HepG2 (cell line): ENCODE measurements around the gene TAMM41. TPM values are rescaled to one million over a fixed set of nuclear protein-coding genes. Genes with fewer than 3 reads are reported as not detected.
A peak's percentile ranks its signal among the peaks of the same experiment; 100 is the strongest.

ENCODE experiments used
- CBX2 ChIP-seq, 2 experiments: fragments of 200-600 bp in 1 of 2; sonication (generic); formaldehyde crosslinking in 1 of 2; IDR thresholded peaks; 2 replicates each; pipeline versions ENCODE4 v1.7.0 to v1.8.1; 2018 to 2022; ENCODE audit warnings: low read depth in 2 of 2, low read length in 1 of 2, mild to moderate bottlenecking in 1 of 2, missing genetic modification reagents in 1 of 2
- CHD2 ChIP-seq: IDR thresholded peaks from 2 replicates; pipeline ENCODE4 v1.6.1; 2011; ENCODE audit warnings: low read depth, low read length, improper control_type of control experiment
- GATA4 ChIP-seq: sonication (generic); IDR thresholded peaks from 2 replicates; pipeline ENCODE4 v1.6.1; 2016; ENCODE audit warnings: antibody characterized with exemption, low read depth, borderline replicate concordance
- MEF2D ChIP-seq: sonication (generic); formaldehyde crosslinking; IDR thresholded peaks from 2 replicates; pipeline ENCODE4 v1.5.1; 2020; ENCODE audit warnings: mild to moderate bottlenecking, missing genetic modification reagents
- NFAT5 ChIP-seq: sonication (generic); formaldehyde crosslinking; IDR thresholded peaks from 2 replicates; pipeline ENCODE4 v1.4.0; 2020; ENCODE audit warnings: missing genetic modification reagents
- PLSCR1 ChIP-seq: sonication (generic); formaldehyde crosslinking; IDR thresholded peaks from 2 replicates; pipeline ENCODE4 v1.5.0; 2020; ENCODE audit warnings: missing genetic modification reagents, mild to moderate bottlenecking, borderline replicate concordance
- RCOR2 ChIP-seq: IDR thresholded peaks from 2 replicates; pipeline ENCODE4 v1.6.1; 2016; ENCODE audit warnings: missing biosample characterization, missing genetic modification reagents
- YY1 ChIP-seq: IDR thresholded peaks from 2 replicates; pipeline ENCODE4 v1.6.1; 2011; ENCODE audit warnings: low read length, low read depth, moderate library complexity, mild to moderate bottlenecking; ENCODE audit not compliant: insufficient read depth, insufficient replicate concordance
- ZNF337 ChIP-seq: sonication (generic); formaldehyde crosslinking; IDR thresholded peaks from 2 replicates; pipeline ENCODE4 v1.5.1; 2020; ENCODE audit warnings: missing genetic modification reagents, low read depth, mild to moderate bottlenecking, borderline replicate concordance
- ZNF33A ChIP-seq: sonication (generic); formaldehyde crosslinking; IDR thresholded peaks from 2 replicates; pipeline ENCODE4 v1.5.1; 2020; ENCODE audit warnings: missing genetic modification reagents, mild to moderate bottlenecking, moderate library complexity, borderline replicate concordance
- ZNF354B ChIP-seq: sonication (generic); formaldehyde crosslinking; IDR thresholded peaks from 2 replicates; pipeline ENCODE4 v1.8.0; 2022; ENCODE audit warnings: mild to moderate bottlenecking, missing genetic modification reagents
- ZNF513 ChIP-seq: sonication (generic); formaldehyde crosslinking; conservative IDR thresholded peaks from 2 replicates; pipeline ENCODE4 v1.5.0; 2020; ENCODE audit warnings: missing genetic modification reagents
- ZNF609 ChIP-seq: sonication (generic); formaldehyde crosslinking; IDR thresholded peaks from 2 replicates; pipeline ENCODE4 v1.4.0; 2020; ENCODE audit warnings: mild to moderate bottlenecking, missing genetic modification reagents, borderline replicate concordance
- ZNF670 ChIP-seq: sonication (generic); formaldehyde crosslinking; IDR thresholded peaks from 2 replicates; pipeline ENCODE4 v1.8.0; 2022; ENCODE audit warnings: mild to moderate bottlenecking, missing genetic modification reagents, borderline replicate concordance
- polyA plus RNA-seq, 8 experiments: library from polyadenylated mRNA; depleted of rRNA in 3 of 8; stranded (reverse) in 7 of 8; unstranded in 1 of 8; fragments of >200 nt; fragmentation: Illumina TruSeq in 4 of 8; extraction: Trizol in 4 of 8; gene quantifications; 2 replicates each; pipeline versions ENCODE4 v1.2.1 to v1.2.3, GENCODE V29; 2011 to 2016; ENCODE audit warnings: low read depth in 4 of 8, missing spikeins in 1 of 8, mixed read lengths in 1 of 8; ENCODE audit not compliant: insufficient read depth in 1 of 8
- total RNA-seq, 5 experiments: library from RNA; depleted of rRNA; stranded (reverse); fragments of >200 nt; fragmentation: Illumina TruSeq; extraction: Trizol; gene quantifications; 2 replicates each; pipeline ENCODE4 v1.2.3, GENCODE V29; 2016; ENCODE audit warnings: low read depth in 1 of 5

TAMM41 gene
- total and polyA plus RNA-seq, 2 of the 13 experiments (the other 11 are each of a cell fraction or from before 2014, with no cell fraction given), result 9.9 to 12.2 TPM

- TF ChIP-seq ZNF33A (CRISPR knock-in tag) (no peak), MEF2D (peak; percentile 54; the same call in 1 of the 2 replicates), ZNF513 (CRISPR knock-in tag) (no peak), NFAT5 (no peak), ZNF670 (no peak), ZNF337 (CRISPR knock-in tag) (0 out of 2 replicates have a peak, but pooled peaks have one; percentile 32), ZNF609 (CRISPR knock-in tag) (no peak), ZNF354B (CRISPR knock-in tag) (0 out of 2 replicates have a peak, but pooled peaks have one; percentile 40), YY1 (no peak), CHD2 (no peak), PLSCR1 (CRISPR knock-in tag) (no peak), GATA4 (no peak), CBX2 (IDR thresholded peaks at IDR 0.05; ENCODE audit: low read depth, low read length) (no peak), CBX2 (CRISPR knock-in tag; IDR thresholded peaks at IDR 0.05; ENCODE audit: low read depth) (no peak), RCOR2 (CRISPR knock-in tag) (no peak)
Measured at GRCh38 chr3:11770477-11771391, 76.0 kb downstream of the TAMM41 start (continued).
